A549 treated with AZD9567 at 1 μM for 4 hours (cell line): ENCODE results near the gene DTWD1. TPM values are rescaled to one million over a fixed set of nuclear protein-coding genes. Genes with fewer than 3 reads are reported as not detected.

Experiments
- total RNA-seq: library from RNA; stranded (reverse); fragments of 200-300 nt; extraction: Qiagen RNA extraction; gene quantifications from 5 replicates; pipeline ENCODE4 v1.2.3, GENCODE V29; 2022; ENCODE audit not compliant: insufficient read depth

DTWD1 gene, protein sequence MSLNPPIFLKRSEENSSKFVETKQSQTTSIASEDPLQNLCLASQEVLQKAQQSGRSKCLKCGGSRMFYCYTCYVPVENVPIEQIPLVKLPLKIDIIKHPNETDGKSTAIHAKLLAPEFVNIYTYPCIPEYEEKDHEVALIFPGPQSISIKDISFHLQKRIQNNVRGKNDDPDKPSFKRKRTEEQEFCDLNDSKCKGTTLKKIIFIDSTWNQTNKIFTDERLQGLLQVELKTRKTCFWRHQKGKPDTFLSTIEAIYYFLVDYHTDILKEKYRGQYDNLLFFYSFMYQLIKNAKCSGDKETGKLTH
- 9.8 to 16.7 TPM (median 14.8 TPM) in 5 replicates for total RNA-seq

DNA sequence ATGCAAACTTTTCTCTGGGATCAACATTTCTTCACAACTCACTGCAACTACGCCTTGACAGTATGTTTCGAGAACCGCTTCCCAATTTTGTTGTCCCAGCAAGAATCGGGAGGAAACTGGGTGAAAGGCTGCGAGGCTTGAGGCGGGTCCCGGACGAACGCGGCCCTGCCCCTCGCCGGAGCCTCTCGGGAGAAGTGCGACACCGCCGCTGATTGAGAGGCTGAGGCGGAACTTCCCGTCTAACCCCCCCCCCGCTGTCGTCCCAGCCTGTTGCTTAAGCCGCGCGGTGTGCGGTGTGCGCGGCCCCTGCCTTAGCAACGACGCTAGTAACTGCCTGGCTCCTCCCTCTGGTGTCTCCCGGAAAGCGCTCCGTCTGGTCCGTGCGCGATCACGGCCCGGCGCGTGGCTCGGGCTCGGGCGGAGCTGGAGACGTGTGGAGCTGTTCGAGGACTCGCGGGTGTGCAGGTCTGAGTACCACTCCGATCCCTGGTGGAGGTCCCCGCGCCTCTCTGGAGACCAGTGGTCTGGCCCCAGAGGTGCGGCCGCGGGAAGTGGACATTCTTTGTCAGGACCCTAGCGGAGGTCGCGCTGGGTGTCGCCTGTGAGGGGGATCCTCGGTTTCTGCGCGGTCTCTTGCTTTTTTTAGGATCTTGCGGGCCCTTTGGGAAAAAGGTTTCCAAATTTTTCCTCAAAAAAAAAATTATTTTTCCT lies at the start of gene DTWD1, which contains the start of gene FAM227B:
Gene DTWD1 (plus strand): TSS at position 391 of the 711 bp plus-strand sequence. CDS start 4,120 bp downstream, outside the sequence.
Gene FAM227B (minus strand): TSS at position 161 of the 711 bp plus-strand sequence. CDS start 5,647 bp downstream, outside the sequence.

Other genes with a start within 250 kb of the DTWD1 start
- not detected in 5 replicates for gene FGF7, start 197.8 kb upstream of the DTWD1 start, total RNA-seq
- gene FAM227B, start 230 bp upstream of the DTWD1 start, total RNA-seq: 0.78 to 3.8 TPM (median 1.3 TPM) in 5 replicates